GM19438 (cell line): ENCODE data around the gene ARHGAP9.

ENCODE experiments used
- ATAC-seq: cut with Tn5 transposase; IDR thresholded peaks from one replicate; pipeline ENCODE4 v1.9.1; 2021; ENCODE audit warnings: low read depth; ENCODE audit not compliant: unreplicated experiment

ARHGAP9 gene

GRCh38 chr12:57479376-57480115 is at the start of gene ARHGAP9:
Gene ARHGAP9, minus strand, starts transcription at chr12:57479866. Its CDS starts 460 bp downstream, at chr12:57479406.
- ATAC-seq: peak; percentile 43

GRCh38 chr12:57528831-57529555 is 49.3 kb upstream of the ARHGAP9 start:
- no peak for ATAC-seq

DNA sequence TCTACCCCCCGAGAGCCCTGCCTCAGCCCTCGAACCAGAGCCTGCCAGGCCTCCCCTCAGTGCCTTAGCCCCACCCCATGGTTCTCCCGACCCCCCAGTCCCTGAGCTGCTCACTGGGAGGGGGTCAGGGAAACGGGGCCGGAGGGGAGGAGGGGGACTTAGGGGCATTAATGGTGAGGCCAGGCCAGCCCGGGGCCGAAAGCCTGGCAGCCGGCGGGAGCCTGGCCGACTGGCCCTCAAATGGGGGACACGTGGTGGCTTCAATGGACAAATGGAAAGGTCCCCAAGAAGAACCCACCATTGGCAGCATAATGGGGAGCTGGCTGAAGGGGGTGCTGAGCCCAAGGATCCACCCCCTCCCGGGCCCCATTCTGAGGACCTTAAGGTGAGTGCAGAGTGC is 48.5 kb upstream of the ARHGAP9 start:
- no peak for ATAC-seq

- no peak for ATAC-seq
Observed at GRCh38 chr12:57527184-57527583, 47.5 kb upstream of the ARHGAP9 start.

GRCh38 chr12:57526477-57527126 is 46.9 kb upstream of the ARHGAP9 start:
- no peak for ATAC-seq

DNA sequence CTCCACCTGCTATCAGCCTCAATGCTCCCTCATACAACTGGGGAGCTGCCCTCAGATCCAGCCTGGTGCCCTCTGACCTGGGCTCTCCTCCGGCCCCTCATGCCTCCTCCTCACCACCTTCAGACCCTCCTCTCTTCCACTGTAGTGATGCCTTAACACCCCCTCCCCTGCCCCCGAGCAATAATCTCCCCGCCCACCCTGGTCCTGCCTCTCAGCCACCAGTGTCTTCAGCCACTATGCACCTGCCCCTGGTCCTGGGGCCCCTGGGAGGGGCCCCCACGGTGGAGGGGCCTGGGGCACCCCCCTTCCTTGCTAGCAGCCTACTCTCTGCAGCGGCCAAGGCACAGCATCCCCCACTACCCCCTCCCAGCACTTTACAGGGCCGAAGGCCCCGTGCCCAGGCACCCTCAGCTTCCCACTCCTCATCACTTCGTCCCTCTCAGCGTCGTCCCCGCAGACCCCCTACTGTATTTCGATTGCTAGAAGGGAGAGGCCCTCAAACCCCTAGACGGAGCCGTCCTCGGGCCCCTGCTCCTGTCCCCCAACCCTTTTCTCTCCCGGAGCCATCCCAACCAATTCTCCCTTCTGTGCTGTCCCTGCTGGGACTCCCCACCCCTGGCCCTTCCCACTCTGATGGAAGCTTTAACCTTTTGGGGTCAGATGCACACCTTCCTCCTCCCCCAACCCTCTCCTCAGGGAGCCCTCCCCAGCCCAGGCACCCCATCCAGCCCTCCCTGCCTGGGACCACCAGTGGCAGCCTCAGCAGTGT is 46.1 kb upstream of the ARHGAP9 start:
- no peak for ATAC-seq

GRCh38 chr12:57524814-57525614 is 45.3 kb upstream of the ARHGAP9 start:
- no peak for ATAC-seq

- no peak for ATAC-seq
Observed at GRCh38 chr12:57523706-57524614, 44.3 kb upstream of the ARHGAP9 start.

- ATAC-seq: no peak
Observed at GRCh38 chr12:57522887-57523705, 43.4 kb upstream of the ARHGAP9 start.

- ATAC-seq: peak; percentile 46
Observed at GRCh38 chr12:57522011-57522886, 42.6 kb upstream of the ARHGAP9 start, which contains the start of gene MBD6. Gene MBD6, plus strand, starts transcription at chr12:57522824. Its CDS starts 1,480 bp downstream, at chr12:57524304.

- ATAC-seq: no peak
Observed at GRCh38 chr12:57521525-57522010, 41.9 kb upstream of the ARHGAP9 start.

DNA sequence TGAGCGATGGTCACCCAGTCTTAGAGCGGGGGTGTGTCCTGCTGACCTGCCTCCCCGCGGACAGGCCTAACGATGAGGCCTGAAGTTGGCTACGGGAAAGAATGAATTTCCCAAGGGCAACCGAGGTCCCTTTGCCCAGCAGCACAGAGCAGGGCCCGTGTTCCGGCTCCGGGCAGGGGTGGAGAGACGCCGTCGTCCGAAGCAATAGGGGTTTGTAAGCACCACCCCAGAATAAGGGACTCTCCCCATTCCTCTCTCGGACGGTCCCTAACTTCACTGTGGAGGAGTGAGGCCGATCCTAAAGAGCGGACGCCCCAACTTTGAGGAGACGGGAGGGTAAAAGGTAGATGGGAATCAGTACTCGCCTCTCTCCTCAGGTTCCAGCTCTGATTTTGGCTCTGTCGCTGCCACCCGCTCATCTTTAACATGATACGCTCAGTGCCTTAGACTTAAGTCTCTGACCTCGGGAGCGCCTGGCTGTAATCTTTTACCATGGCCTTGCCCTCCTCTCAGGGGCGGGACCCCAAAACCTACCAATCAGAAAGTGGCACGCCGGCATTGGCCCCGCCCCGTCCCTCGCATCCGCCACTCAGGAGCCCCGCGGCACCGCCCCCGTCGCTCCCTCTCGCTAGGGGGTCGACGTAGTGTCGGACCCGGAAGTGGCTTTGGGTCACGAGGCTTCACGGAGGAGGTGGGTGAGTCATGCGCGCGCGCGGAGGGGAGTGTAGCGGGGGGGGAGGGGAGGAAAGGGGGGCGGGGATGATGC is 40.6 kb upstream of the ARHGAP9 start, which contains the start of gene DDIT3:
Gene DDIT3, minus strand, starts transcription at position 462 of the 766 bp plus-strand sequence. CDS start 3,108 bp downstream, outside the sequence.
- peak; percentile 63 for ATAC-seq

GRCh38 chr12:57519796-57520052 is 40.1 kb upstream of the ARHGAP9 start:
- peak; percentile 5 for ATAC-seq

DNA sequence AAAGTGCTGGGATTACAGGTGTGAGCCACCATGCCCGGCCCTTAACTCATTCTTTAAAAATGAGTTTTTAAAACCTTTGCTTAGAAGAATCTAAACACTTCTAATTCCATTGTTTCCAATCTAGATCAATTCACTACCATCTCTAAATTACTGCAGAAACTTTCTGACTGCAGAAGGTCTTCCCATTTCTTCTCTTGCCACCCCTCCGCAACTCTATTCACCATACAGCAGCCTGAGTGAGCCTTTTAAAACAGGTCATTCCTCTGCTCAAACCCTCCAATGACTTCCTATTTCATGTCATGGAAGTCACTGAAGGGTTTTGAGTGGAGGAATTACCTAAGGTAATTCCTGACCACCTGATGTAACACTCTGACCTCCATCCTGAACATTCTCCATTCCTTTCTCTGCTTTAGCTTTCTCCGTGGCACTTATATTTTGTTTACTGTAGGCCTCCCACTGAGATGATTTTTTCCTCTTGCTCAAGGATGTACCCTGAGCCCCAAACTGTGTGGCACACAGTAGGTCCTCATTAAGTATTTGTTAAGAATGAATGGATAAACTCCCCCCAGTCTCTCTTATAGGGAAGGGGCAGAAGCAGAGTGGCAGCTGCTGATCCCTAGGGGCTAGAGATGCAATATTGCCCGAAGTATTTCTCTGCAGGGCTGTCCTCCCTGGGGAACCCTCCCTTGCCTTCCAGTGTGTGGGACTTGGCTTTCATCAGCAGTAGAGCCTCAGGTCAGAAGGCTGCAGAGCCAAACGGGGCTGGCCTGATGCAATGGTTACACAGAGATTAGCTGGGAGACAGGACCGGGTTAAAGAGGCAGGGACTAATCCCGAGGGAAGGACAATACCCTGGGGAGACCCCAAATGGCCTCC is 39.5 kb upstream of the ARHGAP9 start:
- no peak for ATAC-seq

GRCh38 chr12:57518176-57518919 is 38.7 kb upstream of the ARHGAP9 start:
- ATAC-seq: no peak
